ENCODE measurements around the gene GRIFIN. TPM values are rescaled to one million over a fixed set of nuclear protein-coding genes. Genes with fewer than 3 reads are reported as not detected.

GRIFIN gene
- polyA plus RNA-seq, 1 of the 3 experiments (the other 2 are of a cell fraction), result not detected

DNA sequence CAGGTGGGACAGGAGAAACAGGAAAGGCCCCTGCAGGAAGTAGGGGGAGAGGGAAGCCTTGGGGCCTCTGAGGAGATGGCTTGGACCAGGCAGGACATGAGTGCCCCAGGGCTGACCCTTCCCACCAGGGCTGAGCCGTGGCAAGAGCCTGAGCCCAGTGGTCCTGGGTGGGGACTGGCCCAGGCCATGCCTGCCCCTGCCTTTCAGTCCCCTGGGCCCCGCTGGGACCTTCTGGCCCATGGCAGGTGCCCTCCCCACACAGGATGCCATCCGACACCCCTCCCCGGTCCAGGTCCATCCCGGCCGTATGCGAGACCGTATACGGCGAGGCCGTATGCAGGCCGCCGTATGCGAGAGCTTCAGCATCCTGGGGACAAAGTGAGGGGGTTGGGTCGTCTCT, 2.0 kb downstream of the GRIFIN start:
- Histone ChIP-seq H3K79me2 (ENCODE audit: insufficient read depth) (no peaks in the 10 kb centered on the region), H3K4me2 (no peak overlapping the region), H3K27ac (ENCODE audit: low read depth in 2 of 2, low read length in 1 of 2) (no peak overlapping the region), H2AFZ (ENCODE audit: low read depth) (no peak overlapping the region), H4K20me1 (ENCODE audit: insufficient read depth) (no peaks in the 10 kb centered on the region), H3K4me3 (ENCODE audit: low read depth in 2 of 2, low read length in 1 of 2) (no peak overlapping the region), H3K4me1 (ENCODE audit: control insufficient read depth in 1 of 2, insufficient read depth in 2 of 2, low read depth in 1 of 2, low read length in 1 of 2) (peaks cover 5 to 12% of the 10 kb centered on the region in 2 experiments; a peak in 1 of 4 replicates), H3K9ac (no peak overlapping the region), H3K27me3 (ENCODE audit: insufficient read depth) (no peaks in the 10 kb centered on the region), H3K36me3 (replicated peaks in 1 of 2; ENCODE audit: control insufficient read depth in 1 of 2, insufficient read depth in 2 of 2, low read length in 1 of 2) (no peaks in the 10 kb centered on the region), H3K9me2 (no peaks in the 10 kb centered on the region), H3F3A (replicated peaks; ENCODE audit: insufficient read depth) (peaks cover 4% of the 10 kb centered on the region), H3K9me3 (no peaks in the 10 kb centered on the region)
- ChIA-PET POLR2A (no interaction called here), CTCF (interaction anchor here (0.7 to 5.8 kb wide), 7 partner anchors 9 to 207 kb away, joined by 3 to 48 read pairs (median 3); partner anchors contain the start of gene BRAT1)
- DNase-seq, result no peak
- TF ChIP-seq FOSL2 (IDR thresholded peaks at IDR 0.05; ENCODE audit: borderline replicate concordance, low read depth) (no peak), CHD2 (IDR thresholded peaks at IDR 0.05; ENCODE audit: low read length, partially characterized antibody) (no peak)
- 92% methylated on average over 14 of the region's 15 CpGs for WGBS (ENCODE audit: low lambda C conversion rate)

DNA sequence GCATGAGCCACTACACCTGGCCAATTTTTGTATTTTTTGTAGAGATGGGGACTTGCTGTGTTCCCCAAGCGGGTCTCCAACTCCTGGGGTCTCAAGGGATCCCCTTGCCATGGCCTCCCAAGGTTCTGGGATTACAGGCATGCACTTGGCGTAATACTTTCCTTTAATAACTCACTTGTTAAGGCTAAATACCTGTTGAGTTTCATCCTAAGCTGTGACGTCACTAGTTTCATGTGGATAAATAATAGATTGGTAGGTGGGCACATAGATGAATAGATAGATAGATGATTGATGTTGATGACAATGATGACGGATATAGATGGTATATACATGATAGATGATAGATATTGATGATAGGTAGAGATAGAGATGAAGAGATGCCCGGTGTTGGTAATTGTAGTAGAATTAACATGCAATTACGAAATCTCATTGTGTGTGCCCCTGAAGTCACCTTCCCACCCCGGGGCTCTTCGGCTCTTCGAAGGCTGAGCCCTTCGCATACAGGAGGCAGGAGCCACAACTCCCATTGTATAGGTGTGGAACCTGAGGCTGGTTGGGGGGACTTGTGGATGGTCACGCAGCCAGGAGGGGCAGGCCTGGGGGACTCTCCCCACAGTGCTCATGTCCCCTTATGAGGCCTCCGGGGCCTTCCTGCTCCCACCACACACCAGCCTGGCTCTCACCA, 2.6 kb downstream of the GRIFIN start:
- TF ChIP-seq RXRA (IDR thresholded peaks at IDR 0.05; ENCODE audit: borderline replicate concordance, low read depth) (no peak), FOXM1 (IDR thresholded peaks at IDR 0.05; ENCODE audit: low read depth) (no peak), FOXJ3 (CRISPR knock-in tag; IDR thresholded peaks at IDR 0.05) (no peak), EZH2phosphoT487 (IDR thresholded peaks at IDR 0.05; ENCODE audit: borderline replicate concordance, low read depth) (no peak)
- TF ChIP-seq, protein P1, sequence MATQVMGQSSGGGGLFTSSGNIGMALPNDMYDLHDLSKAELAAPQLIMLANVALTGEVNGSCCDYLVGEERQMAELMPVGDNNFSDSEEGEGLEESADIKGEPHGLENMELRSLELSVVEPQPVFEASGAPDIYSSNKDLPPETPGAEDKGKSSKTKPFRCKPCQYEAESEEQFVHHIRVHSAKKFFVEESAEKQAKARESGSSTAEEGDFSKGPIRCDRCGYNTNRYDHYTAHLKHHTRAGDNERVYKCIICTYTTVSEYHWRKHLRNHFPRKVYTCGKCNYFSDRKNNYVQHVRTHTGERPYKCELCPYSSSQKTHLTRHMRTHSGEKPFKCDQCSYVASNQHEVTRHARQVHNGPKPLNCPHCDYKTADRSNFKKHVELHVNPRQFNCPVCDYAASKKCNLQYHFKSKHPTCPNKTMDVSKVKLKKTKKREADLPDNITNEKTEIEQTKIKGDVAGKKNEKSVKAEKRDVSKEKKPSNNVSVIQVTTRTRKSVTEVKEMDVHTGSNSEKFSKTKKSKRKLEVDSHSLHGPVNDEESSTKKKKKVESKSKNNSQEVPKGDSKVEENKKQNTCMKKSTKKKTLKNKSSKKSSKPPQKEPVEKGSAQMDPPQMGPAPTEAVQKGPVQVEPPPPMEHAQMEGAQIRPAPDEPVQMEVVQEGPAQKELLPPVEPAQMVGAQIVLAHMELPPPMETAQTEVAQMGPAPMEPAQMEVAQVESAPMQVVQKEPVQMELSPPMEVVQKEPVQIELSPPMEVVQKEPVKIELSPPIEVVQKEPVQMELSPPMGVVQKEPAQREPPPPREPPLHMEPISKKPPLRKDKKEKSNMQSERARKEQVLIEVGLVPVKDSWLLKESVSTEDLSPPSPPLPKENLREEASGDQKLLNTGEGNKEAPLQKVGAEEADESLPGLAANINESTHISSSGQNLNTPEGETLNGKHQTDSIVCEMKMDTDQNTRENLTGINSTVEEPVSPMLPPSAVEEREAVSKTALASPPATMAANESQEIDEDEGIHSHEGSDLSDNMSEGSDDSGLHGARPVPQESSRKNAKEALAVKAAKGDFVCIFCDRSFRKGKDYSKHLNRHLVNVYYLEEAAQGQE (IDR thresholded peaks at IDR 0.05; ENCODE audit: low read depth, low read length), result no peak
- Histone ChIP-seq H3K27ac (ENCODE audit: low read depth in 2 of 2, low read length in 1 of 2) (no peak overlapping the region), H3K4me3 (ENCODE audit: low read depth in 2 of 2, low read length in 1 of 2) (no peak overlapping the region), H3K9me2 (no peaks in the 10 kb centered on the region), H3K27me3 (ENCODE audit: insufficient read depth) (no peaks in the 10 kb centered on the region), H3K4me2 (no peak overlapping the region), H3K36me3 (replicated peaks in 1 of 2; ENCODE audit: control insufficient read depth in 1 of 2, insufficient read depth in 2 of 2, low read length in 1 of 2) (no peaks in the 10 kb centered on the region), H3K9me3 (no peaks in the 10 kb centered on the region), H3K79me2 (ENCODE audit: insufficient read depth) (no peaks in the 10 kb centered on the region), H3F3A (replicated peaks; ENCODE audit: insufficient read depth) (peaks cover 7% of the 10 kb centered on the region), H3K4me1 (ENCODE audit: control insufficient read depth in 1 of 2, insufficient read depth in 2 of 2, low read depth in 1 of 2, low read length in 1 of 2) (peaks cover 5 to 12% of the 10 kb centered on the region in 2 experiments; a peak in 1 of 4 replicates), H4K20me1 (ENCODE audit: insufficient read depth) (no peaks in the 10 kb centered on the region), H3K9ac (no peak overlapping the region), H2AFZ (ENCODE audit: low read depth) (no peak overlapping the region)
- POLR2A ChIA-PET, result no interaction called here
- CTCF ChIA-PET, result interaction anchor here (1.2 to 5.8 kb wide), 3 partner anchors 10 to 81 kb away, joined by 3 to 48 read pairs (median 6); partner anchors contain the start of gene BRAT1
- no peak for DNase-seq
- 86% methylated on average over 12 of the region's 12 CpGs for WGBS (ENCODE audit: low lambda C conversion rate)

All from SK-N-SH (cell line).